ENCODE results near the gene ETF1.

DNA sequence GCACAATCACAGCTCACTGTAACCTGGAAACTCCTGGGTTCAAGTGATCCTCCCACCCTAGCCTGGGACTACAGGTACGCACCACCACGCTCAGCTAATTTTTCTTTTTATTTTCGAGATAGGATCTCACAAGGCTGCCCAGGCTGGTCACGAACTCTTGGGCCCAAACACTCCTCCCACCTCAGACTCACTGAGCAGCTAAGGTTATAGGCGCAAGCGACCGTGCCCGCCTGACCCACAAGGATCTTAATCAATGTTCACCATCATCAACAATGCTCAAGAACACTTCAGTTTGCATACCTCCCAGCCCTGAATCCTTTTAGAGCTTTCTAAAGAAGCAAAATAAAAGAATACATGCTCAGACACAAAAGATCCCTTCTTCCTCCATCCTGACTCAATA, 13.2 kb downstream of the ETF1 start:
- no peak for TF ChIP-seq POLR2A (IDR thresholded peaks at IDR 0.05)
- TF ChIP-seq, protein P1, sequence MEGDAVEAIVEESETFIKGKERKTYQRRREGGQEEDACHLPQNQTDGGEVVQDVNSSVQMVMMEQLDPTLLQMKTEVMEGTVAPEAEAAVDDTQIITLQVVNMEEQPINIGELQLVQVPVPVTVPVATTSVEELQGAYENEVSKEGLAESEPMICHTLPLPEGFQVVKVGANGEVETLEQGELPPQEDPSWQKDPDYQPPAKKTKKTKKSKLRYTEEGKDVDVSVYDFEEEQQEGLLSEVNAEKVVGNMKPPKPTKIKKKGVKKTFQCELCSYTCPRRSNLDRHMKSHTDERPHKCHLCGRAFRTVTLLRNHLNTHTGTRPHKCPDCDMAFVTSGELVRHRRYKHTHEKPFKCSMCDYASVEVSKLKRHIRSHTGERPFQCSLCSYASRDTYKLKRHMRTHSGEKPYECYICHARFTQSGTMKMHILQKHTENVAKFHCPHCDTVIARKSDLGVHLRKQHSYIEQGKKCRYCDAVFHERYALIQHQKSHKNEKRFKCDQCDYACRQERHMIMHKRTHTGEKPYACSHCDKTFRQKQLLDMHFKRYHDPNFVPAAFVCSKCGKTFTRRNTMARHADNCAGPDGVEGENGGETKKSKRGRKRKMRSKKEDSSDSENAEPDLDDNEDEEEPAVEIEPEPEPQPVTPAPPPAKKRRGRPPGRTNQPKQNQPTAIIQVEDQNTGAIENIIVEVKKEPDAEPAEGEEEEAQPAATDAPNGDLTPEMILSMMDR (IDR thresholded peaks at IDR 0.05): no peak
- TF ChIP-seq POLR2AphosphoS5 (IDR thresholded peaks at IDR 0.05): no peak

Measured in breast epithelium (tissue), 3 donors.